Fibroblast of lung (primary cell): ENCODE measurements around the gene B9D1. TPM values are rescaled to one million over a fixed set of nuclear protein-coding genes. Genes with fewer than 3 reads are reported as not detected.

Source experiments
- DNase-seq, 2 donors: peaks; one replicate each; pipeline versions ENCODE4 v3.0.0 to v3.0.0-alpha.2; 2010; ENCODE audit warnings: low read depth in 2 of 2
- H2AFZ ChIP-seq: 2 replicates; pipeline ENCODE4 v1.5.1; 2012; ENCODE audit warnings: low read length, control low read depth, inconsistent platforms
- H3K27ac ChIP-seq: 2 replicates; pipeline ENCODE4 v1.5.1; 2011; ENCODE audit warnings: low read length, control low read depth; ENCODE audit not compliant: insufficient read depth
- H3K27me3 ChIP-seq: 2 replicates; pipeline ENCODE4 v1.5.1; 2011; ENCODE audit warnings: mild to moderate bottlenecking, low read length; ENCODE audit not compliant: control insufficient read depth, insufficient read depth
- H3K36me3 ChIP-seq: 2 replicates; pipeline ENCODE4 v1.5.1; 2011; ENCODE audit warnings: low read length; ENCODE audit not compliant: control insufficient read depth, insufficient read depth
- H3K4me1 ChIP-seq: 2 replicates; pipeline ENCODE4 v1.5.1; 2011; ENCODE audit warnings: low read length; ENCODE audit not compliant: control insufficient read depth, insufficient read depth; ENCODE audit errors: extremely low read depth
- H3K4me2 ChIP-seq: 2 replicates; pipeline ENCODE4 v1.5.1; 2011; ENCODE audit warnings: low read length, control low read depth; ENCODE audit not compliant: insufficient read depth; ENCODE audit errors: extremely low read depth
- H3K4me3 ChIP-seq, 4 experiments: fragments of 200-600 bp in 1 of 4; sonication (generic) in 1 of 4; replicated peaks in 1 of 4; 2 replicates each; pipeline ENCODE4 v1.5.1; 2011 to 2016; ENCODE audit warnings: low read length in 4 of 4, low read depth in 3 of 4, mild to moderate bottlenecking in 3 of 4, control low read depth in 2 of 4, inconsistent platforms in 1 of 4, mixed read lengths in 1 of 4; ENCODE audit not compliant: insufficient read depth in 1 of 4; ENCODE audit errors: control extremely low read depth in 1 of 4
- H3K79me2 ChIP-seq: 2 replicates; pipeline ENCODE4 v1.5.1; 2012; ENCODE audit warnings: mild to moderate bottlenecking, low read length, inconsistent platforms; ENCODE audit not compliant: control insufficient read depth, insufficient read depth
- H3K9ac ChIP-seq: 2 replicates; pipeline ENCODE4 v1.5.1; 2011; ENCODE audit warnings: mild to moderate bottlenecking, low read length, control low read depth; ENCODE audit not compliant: insufficient read depth
- H3K9me3 ChIP-seq: 2 replicates; pipeline ENCODE4 v1.5.1; 2012; ENCODE audit warnings: low read depth, low read length; ENCODE audit not compliant: control insufficient read depth, insufficient read depth
- H4K20me1 ChIP-seq: 2 replicates; pipeline ENCODE4 v1.5.1; 2011; ENCODE audit warnings: low read length; ENCODE audit not compliant: control insufficient read depth, insufficient read depth; ENCODE audit errors: extremely low read depth
- CTCF ChIP-seq, 2 donors: IDR thresholded peaks in 1 of 2; conservative IDR thresholded peaks in 1 of 2; 1 replicate in 1 of 2; 2 replicates in 1 of 2; pipeline ENCODE4 v1.5.1; 2011 to 2012; ENCODE audit warnings: low read length in 2 of 2, control low read depth in 1 of 2, inconsistent platforms in 1 of 2, low read depth in 1 of 2, mild to moderate bottlenecking in 1 of 2
- EZH2 ChIP-seq: IDR thresholded peaks from 2 replicates; pipeline ENCODE4 v1.5.1; 2012; ENCODE audit warnings: low read length, control low read depth, mild to moderate bottlenecking; ENCODE audit errors: missing control alignments
- polyA plus RNA-seq, 2 donors: library from polyadenylated mRNA; depleted of rRNA in 1 of 2; stranded (reverse) in 1 of 2; unstranded in 1 of 2; fragments of >200 nt; gene quantifications; 2 replicates each; pipeline ENCODE4 v1.2.1, GENCODE V29; 2011 to 2012; ENCODE audit warnings: missing spikeins in 1 of 2
- total RNA-seq: library from RNA; depleted of rRNA; stranded (reverse); fragments of >200 nt; gene quantifications from 2 replicates; pipeline ENCODE4 v1.2.1, GENCODE V29; 2014

B9D1 gene
- total and polyA plus RNA-seq, 2 donors (not counting 1 experiment from before 2014, with no cell fraction given), result 35.7 to 38.5 TPM

- Histone ChIP-seq H3K36me3 (peaks cover 13% of the 10 kb centered on the region), H3K4me1 (peaks cover 30% of the 10 kb centered on the region), H3K27me3 (no peaks in the 10 kb centered on the region), H3K27ac (no peak overlapping the region), H4K20me1 (no peaks in the 10 kb centered on the region), H3K9ac (no peak overlapping the region), H2AFZ (no peak overlapping the region), H3K4me2 (no peak overlapping the region), H3K9me3 (no peaks in the 10 kb centered on the region), H3K79me2 (no peaks in the 10 kb centered on the region), H3K4me3 (no peak overlapping the region)
- TF ChIP-seq CTCF (conservative IDR thresholded peaks at IDR 0.05 in 1 of 2, IDR thresholded peaks at IDR 0.05 in 1 of 2; ENCODE audit: low read depth in 1 of 2, low read length in 2 of 2) (no peak), EZH2 (no peak)
- DNase-seq, result no peak
Observed at GRCh38 chr17:19333736-19334290, 28.7 kb downstream of the B9D1 start.

- no peak for DNase-seq
- TF ChIP-seq EZH2 (no peak), CTCF (conservative IDR thresholded peaks at IDR 0.05 in 1 of 2, IDR thresholded peaks at IDR 0.05 in 1 of 2; ENCODE audit: low read depth in 1 of 2, low read length in 2 of 2) (no peak)
Observed at GRCh38 chr17:19333132-19333440, 29.4 kb downstream of the B9D1 start.

GRCh38 chr17:19332371-19333131 is 30.0 kb downstream of the B9D1 start:
- Histone ChIP-seq H3K27ac (no peak overlapping the region), H3K79me2 (no peaks in the 10 kb centered on the region), H3K4me2 (no peak overlapping the region), H3K9ac (no peak overlapping the region), H2AFZ (no peak overlapping the region), H3K36me3 (peaks cover 13% of the 10 kb centered on the region), H3K4me1 (peaks cover 27% of the 10 kb centered on the region), H3K9me3 (no peaks in the 10 kb centered on the region), H3K27me3 (no peaks in the 10 kb centered on the region), H3K4me3 (no peak overlapping the region), H4K20me1 (no peaks in the 10 kb centered on the region)
- no peak for DNase-seq
- no peak for TF ChIP-seq CTCF (conservative IDR thresholded peaks at IDR 0.05 in 1 of 2, IDR thresholded peaks at IDR 0.05 in 1 of 2; ENCODE audit: low read depth in 1 of 2, low read length in 2 of 2)
- no peak for TF ChIP-seq EZH2

More at GRCh38 chr17:19333132-19333440, 29.4 kb downstream of the B9D1 start:
- H2AFZ ChIP-seq, result no peak overlapping the region
- no peak overlapping the region for H3K4me2 ChIP-seq
- H4K20me1 ChIP-seq, result no peaks in the 10 kb centered on the region
- H3K27ac ChIP-seq, result no peak overlapping the region
- H3K36me3 ChIP-seq, result peaks cover 13% of the 10 kb centered on the region
- no peaks in the 10 kb centered on the region for H3K27me3 ChIP-seq
- no peak overlapping the region for H3K9ac ChIP-seq
- H3K4me3 ChIP-seq, result no peak overlapping the region
- H3K9me3 ChIP-seq, result no peaks in the 10 kb centered on the region
- peaks cover 30% of the 10 kb centered on the region for H3K4me1 ChIP-seq
- H3K79me2 ChIP-seq, result no peaks in the 10 kb centered on the region
